ENCODE data around the gene SH3RF3.

The SH3RF3 gene

DNA sequence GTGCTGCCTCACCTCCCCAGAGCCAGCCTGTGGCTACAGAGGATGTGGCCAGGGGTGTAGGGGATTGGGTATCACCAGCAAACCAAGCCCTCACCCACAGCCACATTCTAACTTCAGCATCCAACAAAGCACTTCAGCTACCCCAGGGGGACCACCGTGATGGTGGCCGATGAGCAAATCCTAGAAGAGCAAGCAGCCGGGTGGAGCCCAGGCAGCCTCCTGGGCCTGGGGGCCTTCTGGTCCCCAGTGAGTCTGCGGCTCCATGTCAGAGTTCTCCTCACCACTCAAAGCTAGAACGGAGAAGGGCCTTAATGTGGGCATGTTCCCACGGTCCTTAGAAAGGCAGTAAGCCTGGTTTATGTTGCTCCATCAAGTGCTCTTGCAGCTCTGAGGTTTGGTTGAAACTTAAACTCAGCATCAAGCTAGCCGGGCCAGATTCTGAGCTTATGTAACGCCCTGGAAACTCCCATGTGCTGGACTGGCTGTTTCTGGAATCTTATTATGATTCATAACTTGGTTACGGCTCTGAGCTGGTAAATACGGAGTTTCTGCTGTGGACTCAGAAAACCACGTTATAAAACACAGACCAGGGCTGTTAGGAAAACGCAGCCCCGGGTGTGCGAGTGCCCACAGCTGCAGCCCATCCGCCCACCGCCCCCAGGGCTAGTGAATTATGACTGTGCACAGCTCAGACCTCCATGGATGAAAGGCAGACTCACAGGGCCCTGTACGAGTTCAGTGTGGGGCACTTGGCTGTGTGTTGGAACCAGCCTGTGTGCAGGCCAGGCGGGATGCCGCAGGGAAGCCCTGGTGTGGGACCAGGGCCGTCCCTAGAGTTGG lies 385.0 kb downstream of the SH3RF3 start:
- Histone ChIP-seq H3K4me1 (ENCODE audit: control insufficient read depth, insufficient read depth, low read length) (no peaks in the 10 kb centered on the region), H3K27ac (ENCODE audit: low read length) (no peak overlapping the region), H3K9me3 (ENCODE audit: control insufficient read depth, insufficient read depth, low read length) (no peaks in the 10 kb centered on the region), H3K4me3 (ENCODE audit: low read length) (no peak overlapping the region), H3K27me3 (ENCODE audit: control insufficient read depth, insufficient read depth, low read length) (no peaks in the 10 kb centered on the region), H3K36me3 (ENCODE audit: control insufficient read depth, insufficient read depth, low read length) (no peaks in the 10 kb centered on the region)
- DNase-seq (ENCODE audit: low read depth, low spot score), result no peak
- WGBS (ENCODE audit: insufficient coverage, insufficient read length), result no CpG with 5 or more reads among the region's 20 CpGs

- H3K4me1 ChIP-seq (ENCODE audit: control insufficient read depth, insufficient read depth, low read length), result no peaks in the 10 kb centered on the region
- H3K27ac ChIP-seq (ENCODE audit: low read length), result no peak overlapping the region
- WGBS (ENCODE audit: insufficient coverage, insufficient read length), result no CpG with 5 or more reads among the region's 5 CpGs
- H3K9me3 ChIP-seq (ENCODE audit: control insufficient read depth, insufficient read depth, low read length), result no peaks in the 10 kb centered on the region
- no peak for DNase-seq (ENCODE audit: low read depth, low spot score)
- no peaks in the 10 kb centered on the region for H3K36me3 ChIP-seq (ENCODE audit: control insufficient read depth, insufficient read depth, low read length)
- no peak overlapping the region for H3K4me3 ChIP-seq (ENCODE audit: low read length)
- no peaks in the 10 kb centered on the region for H3K27me3 ChIP-seq (ENCODE audit: control insufficient read depth, insufficient read depth, low read length)
Observed at GRCh38 chr2:109514857-109515256, 385.9 kb downstream of the SH3RF3 start.

DNA sequence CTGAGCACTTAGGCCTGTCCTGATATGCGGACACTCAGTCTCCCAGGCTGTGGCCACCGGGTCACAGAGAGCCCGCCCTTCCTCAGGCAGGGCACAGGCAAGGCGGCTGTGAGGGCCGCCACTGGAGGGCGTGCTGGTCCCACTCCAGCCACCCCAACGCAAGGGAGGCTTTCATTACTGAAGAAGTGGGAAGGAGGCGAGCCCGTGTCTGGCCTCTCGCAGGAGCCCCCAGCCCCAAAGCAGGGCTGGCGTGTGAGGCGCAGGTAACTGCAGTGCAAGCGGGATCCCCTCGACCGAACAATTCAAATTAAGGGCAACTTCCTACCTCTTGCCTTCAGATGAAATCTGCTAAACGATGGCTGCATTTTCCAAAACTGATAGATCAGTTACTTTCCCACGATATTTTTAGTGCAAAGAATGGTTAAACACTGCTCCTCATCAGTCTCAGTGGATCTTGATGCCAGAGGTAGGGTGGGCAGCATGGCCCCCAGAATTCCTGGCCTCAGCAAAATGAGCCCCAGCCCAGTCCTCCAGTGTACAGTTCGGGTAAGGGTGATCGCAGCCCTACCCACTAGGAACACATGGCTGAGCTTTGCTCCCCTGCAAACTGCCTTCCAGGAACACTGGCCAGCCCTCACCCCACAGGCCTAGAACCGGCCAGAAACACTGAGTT lies 387.6 kb downstream of the SH3RF3 start:
- Histone ChIP-seq H3K27me3 (ENCODE audit: control insufficient read depth, insufficient read depth, low read length) (no peaks in the 10 kb centered on the region), H3K36me3 (ENCODE audit: control insufficient read depth, insufficient read depth, low read length) (no peaks in the 10 kb centered on the region), H3K9me3 (ENCODE audit: control insufficient read depth, insufficient read depth, low read length) (no peaks in the 10 kb centered on the region), H3K4me3 (ENCODE audit: low read length) (no peak overlapping the region), H3K27ac (ENCODE audit: low read length) (no peak overlapping the region), H3K4me1 (ENCODE audit: control insufficient read depth, insufficient read depth, low read length) (no peaks in the 10 kb centered on the region; the same call in 1 of the 2 replicates)
- DNase-seq (ENCODE audit: low read depth, low spot score), result peak; percentile 75
- no CpG with 5 or more reads among the region's 20 CpGs for WGBS (ENCODE audit: insufficient coverage, insufficient read length)

DNA sequence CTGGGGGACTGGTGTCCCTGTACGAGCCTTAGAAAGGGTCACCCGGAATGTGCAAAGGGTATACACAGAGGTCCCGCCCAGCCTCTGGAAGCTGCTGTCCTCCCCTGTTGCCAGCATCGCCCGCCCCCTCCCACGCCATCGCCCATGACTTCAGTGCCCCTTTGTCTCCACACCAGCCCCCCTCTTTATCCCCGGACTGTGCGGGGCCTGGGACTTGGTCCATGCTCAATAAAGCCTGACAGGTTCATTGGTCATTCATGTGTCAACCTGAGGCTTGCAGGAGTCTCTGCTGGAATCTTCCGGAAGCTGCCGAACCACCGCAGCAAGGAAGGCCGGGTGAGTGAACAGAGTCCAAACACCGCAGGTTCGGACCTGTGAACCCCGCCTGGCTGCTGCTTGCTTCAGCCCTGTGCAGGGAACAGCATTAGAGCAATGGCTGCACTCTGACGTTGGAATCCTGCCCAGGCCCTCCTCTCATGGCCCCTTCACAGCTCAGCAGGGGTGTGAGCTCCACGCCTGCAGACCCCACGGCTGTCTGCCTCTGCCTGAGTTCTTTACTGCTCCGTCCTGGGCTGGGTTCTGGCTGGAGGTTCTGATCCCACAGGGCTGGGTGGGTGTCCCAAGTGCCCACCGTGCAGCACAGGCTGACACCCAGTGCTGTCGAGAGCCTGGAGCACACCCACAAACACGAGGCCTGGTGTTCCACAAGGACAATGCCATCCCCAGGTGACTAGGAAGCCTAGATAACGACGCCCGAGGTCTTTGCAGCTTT lies 388.3 kb downstream of the SH3RF3 start:
- no peak for DNase-seq (ENCODE audit: low read depth, low spot score)
- Histone ChIP-seq H3K27me3 (ENCODE audit: control insufficient read depth, insufficient read depth, low read length) (no peaks in the 10 kb centered on the region), H3K36me3 (ENCODE audit: control insufficient read depth, insufficient read depth, low read length) (no peaks in the 10 kb centered on the region), H3K9me3 (ENCODE audit: control insufficient read depth, insufficient read depth, low read length) (no peaks in the 10 kb centered on the region), H3K27ac (ENCODE audit: low read length) (no peak overlapping the region), H3K4me3 (ENCODE audit: low read length) (no peak overlapping the region), H3K4me1 (ENCODE audit: control insufficient read depth, insufficient read depth, low read length) (no peaks in the 10 kb centered on the region; the same call in 1 of the 2 replicates)
- no CpG with 5 or more reads among the region's 26 CpGs for WGBS (ENCODE audit: insufficient coverage, insufficient read length)

DNA sequence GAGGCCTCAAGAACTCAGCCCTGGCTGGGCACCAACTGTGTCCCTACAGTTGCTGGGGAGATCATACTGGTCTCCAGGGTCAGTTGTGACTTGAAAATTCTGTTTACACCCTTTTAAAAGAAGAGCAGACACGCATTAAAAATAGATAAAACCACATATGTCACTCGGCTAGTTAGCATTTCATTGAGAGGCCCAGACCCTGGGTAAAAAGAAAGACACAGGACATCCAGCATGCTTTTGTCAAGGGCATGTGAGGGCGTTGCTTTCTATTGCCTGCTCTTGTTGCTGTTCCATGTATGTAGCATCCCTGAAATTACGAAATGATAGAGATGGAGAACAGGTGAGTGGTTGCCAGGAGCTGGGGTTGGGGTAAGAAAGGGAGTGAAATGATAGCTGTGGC lies 390.5 kb downstream of the SH3RF3 start:
- Histone ChIP-seq H3K36me3 (ENCODE audit: control insufficient read depth, insufficient read depth, low read length) (no peaks in the 10 kb centered on the region), H3K9me3 (ENCODE audit: control insufficient read depth, insufficient read depth, low read length) (no peaks in the 10 kb centered on the region), H3K4me1 (ENCODE audit: control insufficient read depth, insufficient read depth, low read length) (no peaks in the 10 kb centered on the region; the same call in 1 of the 2 replicates), H3K4me3 (ENCODE audit: low read length) (no peak overlapping the region), H3K27me3 (ENCODE audit: control insufficient read depth, insufficient read depth, low read length) (no peaks in the 10 kb centered on the region), H3K27ac (ENCODE audit: low read length) (no peak overlapping the region)
- no CpG with 5 or more reads among the region's 4 CpGs for WGBS (ENCODE audit: insufficient coverage, insufficient read length)
- no peak for DNase-seq (ENCODE audit: low read depth, low spot score)

DNA sequence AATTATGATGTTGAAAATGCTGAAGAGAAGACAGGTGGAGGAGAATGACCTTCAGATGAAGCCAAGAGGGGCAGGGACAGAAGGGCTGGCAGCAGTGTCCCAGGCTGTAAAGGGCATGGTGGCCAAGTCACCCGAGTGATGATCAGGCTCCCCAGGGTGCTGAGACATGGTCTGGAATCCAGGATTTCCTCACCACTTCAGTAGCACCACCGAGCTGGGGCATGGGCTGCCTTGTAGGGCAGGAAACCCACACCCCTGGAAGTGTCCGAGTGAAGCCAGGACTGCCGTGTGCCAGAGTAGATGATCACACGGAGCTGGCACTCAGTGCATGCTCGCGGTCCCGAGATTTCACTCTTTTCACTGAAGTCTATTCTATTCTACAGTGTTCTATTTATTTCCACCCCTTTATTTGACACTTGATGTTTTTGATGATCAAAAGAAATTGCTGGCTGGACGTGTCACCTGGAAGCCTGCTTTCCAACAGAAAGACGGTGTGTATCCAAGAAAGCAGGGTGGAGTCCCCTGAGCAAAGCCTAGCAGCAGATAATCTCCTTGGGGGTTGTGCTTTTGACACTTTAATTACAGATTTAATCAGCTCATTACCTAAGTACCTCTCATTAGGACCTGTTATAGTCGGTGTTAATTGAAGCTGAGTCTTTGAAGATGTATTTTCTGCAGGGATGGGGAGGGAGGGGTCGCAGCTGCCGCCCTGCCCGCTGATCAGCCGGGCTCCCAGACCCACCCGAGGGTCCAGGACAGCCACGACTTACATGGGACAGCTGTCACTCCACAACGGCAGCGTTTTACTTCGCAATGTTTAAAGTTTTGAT lies 392.4 kb downstream of the SH3RF3 start:
- no peak for DNase-seq (ENCODE audit: low read depth, low spot score)
- H3K4me3 ChIP-seq (ENCODE audit: low read length), result no peak overlapping the region

GRCh38 chr2:109522063-109522374 lies 393.0 kb downstream of the SH3RF3 start:
- no peak for DNase-seq (ENCODE audit: low read depth, low spot score)
- Histone ChIP-seq H3K27me3 (ENCODE audit: control insufficient read depth, insufficient read depth, low read length) (no peaks in the 10 kb centered on the region), H3K4me3 (ENCODE audit: low read length) (no peak overlapping the region), H3K4me1 (ENCODE audit: control insufficient read depth, insufficient read depth, low read length) (no peaks in the 10 kb centered on the region; the same call in 1 of the 2 replicates), H3K27ac (ENCODE audit: low read length) (no peak overlapping the region), H3K36me3 (ENCODE audit: control insufficient read depth, insufficient read depth, low read length) (no peaks in the 10 kb centered on the region), H3K9me3 (ENCODE audit: control insufficient read depth, insufficient read depth, low read length) (no peaks in the 10 kb centered on the region)
- no CpG with 5 or more reads among the region's 7 CpGs for WGBS (ENCODE audit: insufficient coverage, insufficient read length)

More for the DNA sequence above, 392.4 kb downstream of the SH3RF3 start:
- no peaks in the 10 kb centered on the region; the same call in 1 of the 2 replicates for H3K4me1 ChIP-seq (ENCODE audit: control insufficient read depth, insufficient read depth, low read length)
- H3K9me3 ChIP-seq (ENCODE audit: control insufficient read depth, insufficient read depth, low read length), result no peaks in the 10 kb centered on the region
- H3K27me3 ChIP-seq (ENCODE audit: control insufficient read depth, insufficient read depth, low read length), result no peaks in the 10 kb centered on the region
- no peak overlapping the region for H3K27ac ChIP-seq (ENCODE audit: low read length)
- no peaks in the 10 kb centered on the region for H3K36me3 ChIP-seq (ENCODE audit: control insufficient read depth, insufficient read depth, low read length)
- no CpG with 5 or more reads among the region's 20 CpGs for WGBS (ENCODE audit: insufficient coverage, insufficient read length)

DNA sequence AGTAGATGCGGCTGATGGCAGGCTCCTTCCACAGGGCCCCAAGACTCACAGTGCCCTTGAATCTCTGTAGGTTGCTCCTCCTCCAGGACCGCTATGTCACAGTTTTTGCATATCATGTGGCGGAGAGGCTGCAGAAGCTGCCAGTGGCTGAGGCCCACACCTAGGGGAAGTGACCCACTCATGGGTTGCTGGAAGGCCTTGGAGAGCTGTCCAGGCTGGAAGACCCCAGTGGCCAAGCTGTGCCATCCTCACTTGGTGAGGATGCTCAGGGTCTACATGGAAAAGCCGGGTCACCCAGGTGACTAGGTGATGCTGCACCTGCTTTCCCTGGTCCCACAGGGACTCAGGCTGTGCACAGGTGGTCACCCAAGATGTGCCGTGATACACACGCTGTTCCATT lies 394.1 kb downstream of the SH3RF3 start:
- Histone ChIP-seq H3K27me3 (ENCODE audit: control insufficient read depth, insufficient read depth, low read length) (no peaks in the 10 kb centered on the region), H3K27ac (ENCODE audit: low read length) (no peak overlapping the region), H3K4me3 (ENCODE audit: low read length) (no peak overlapping the region), H3K9me3 (ENCODE audit: control insufficient read depth, insufficient read depth, low read length) (no peaks in the 10 kb centered on the region), H3K4me1 (ENCODE audit: control insufficient read depth, insufficient read depth, low read length) (no peaks in the 10 kb centered on the region; the same call in 1 of the 2 replicates), H3K36me3 (ENCODE audit: control insufficient read depth, insufficient read depth, low read length) (no peaks in the 10 kb centered on the region)
- WGBS (ENCODE audit: insufficient coverage, insufficient read length), result no CpG with 5 or more reads among the region's 6 CpGs
- DNase-seq (ENCODE audit: low read depth, low spot score), result no peak

- H3K4me3 ChIP-seq (ENCODE audit: low read length), result no peak overlapping the region
- no peaks in the 10 kb centered on the region for H3K36me3 ChIP-seq (ENCODE audit: control insufficient read depth, insufficient read depth, low read length)
- no peak overlapping the region for H3K27ac ChIP-seq (ENCODE audit: low read length)
- DNase-seq (ENCODE audit: low read depth, low spot score), result no peak
- no peaks in the 10 kb centered on the region for H3K9me3 ChIP-seq (ENCODE audit: control insufficient read depth, insufficient read depth, low read length)
- H3K4me1 ChIP-seq (ENCODE audit: control insufficient read depth, insufficient read depth, low read length), result no peaks in the 10 kb centered on the region; the same call in 1 of the 2 replicates
- no peaks in the 10 kb centered on the region for H3K27me3 ChIP-seq (ENCODE audit: control insufficient read depth, insufficient read depth, low read length)
- no CpG with 5 or more reads among the region's 13 CpGs for WGBS (ENCODE audit: insufficient coverage, insufficient read length)
Observed at GRCh38 chr2:109523536-109524361, 394.7 kb downstream of the SH3RF3 start.

Data from iPS DF 6.9 (cell line).